Esophagus squamous epithelium (tissue), 5 donors: Measurements from ENCODE around the gene HNMT. TPM values are rescaled to one million over a fixed set of nuclear protein-coding genes. Genes with fewer than 3 reads are reported as not detected.
"Not testable (repeated sequence)": the region's sequence is repeated elsewhere in the genome, so short reads cannot be mapped to it uniquely, and the experiment has no call there.

ENCODE experiments used
- DNase-seq: peaks from one replicate; lab custom pipeline; 2025; lab: John Stamatoyannopoulos, UW
- H3K27ac ChIP-seq, 4 donors: fragments of 200-600 bp; sonication (generic); one replicate each; pipeline ENCODE4 v1.5.1; 2016 to 2019; ENCODE audit warnings: mild to moderate bottlenecking in 1 of 4
- H3K27me3 ChIP-seq, 4 donors: fragments of 200-600 bp; sonication (generic); 1 replicate in 3 of 4; 2 replicates in 1 of 4; pipeline versions ENCODE4 v1.5.1 to v1.6.0; 2017 to 2021; ENCODE audit warnings: antibody characterized with exemption in 1 of 4
- H3K36me3 ChIP-seq, 3 donors: fragments of 200-600 bp; sonication (generic); one replicate each; pipeline ENCODE4 v1.5.1; 2016 to 2019
- H3K4me1 ChIP-seq, 3 donors: fragments of 200-600 bp; sonication (generic); one replicate each; pipeline ENCODE4 v1.5.1; 2017 to 2019
- H3K4me3 ChIP-seq, 4 donors: fragments of 200-600 bp; sonication (generic); 1 replicate in 3 of 4; 2 replicates in 1 of 4; pipeline ENCODE4 v1.5.1; 2016 to 2019; ENCODE audit warnings: mild to moderate bottlenecking in 2 of 4, moderate library complexity in 1 of 4
- H3K9me3 ChIP-seq, 3 donors: fragments of 200-600 bp; sonication (generic); one replicate each; pipeline ENCODE4 v1.5.1; 2016 to 2019
- CTCF ChIP-seq, 6 experiments: fragments of 450-650 bp in 4 of 6; fragments of 200-600 bp in 2 of 6; sonication (generic) in 2 of 6; IDR thresholded peaks; one replicate each; pipeline ENCODE4 v1.5.1; 2016 to 2019; ENCODE audit warnings: antibody characterized with exemption in 6 of 6, mild to moderate bottlenecking in 4 of 6, moderate library complexity in 4 of 6
- POLR2A ChIP-seq, 4 donors: fragments of 450-650 bp; IDR thresholded peaks; one replicate each; pipeline ENCODE4 v1.6.1; 2017; ENCODE audit warnings: antibody characterized with exemption in 4 of 4, mild to moderate bottlenecking in 4 of 4, moderate library complexity in 3 of 4
- WGBS, 2 donors: methylation state at CpG; one replicate each; pipeline ENCODE4 v1.1.5; 2018; 5-methylcytosine and 5-hydroxymethylcytosine counted together
- intact Hi-C: fragments of 100-400 bp; cut with DNase I; formaldehyde crosslinking; loops from one replicate; pipeline ENCODE4 v1.15.0; 2022
- total RNA-seq, 4 donors: library from RNA; depleted of rRNA; stranded (reverse); fragments of >200 nt; gene quantifications; one replicate each; pipeline ENCODE4 v1.1.0, GENCODE V29; 2016
- donor health status: DM: yes; HTN: yes; CAD: no.

The HNMT gene
- total RNA-seq, 4 donors from 2014 or later, result 5.9 to 41.6 (median 8.2) TPM

- no peaks in the 10 kb centered on the region for H3K4me1 ChIP-seq
- no peak overlapping the region for H3K4me3 ChIP-seq
- WGBS, 2 donors, result 66 to 81% methylated on average over 5 of the region's 5 CpGs
- no peaks in the 10 kb centered on the region for H3K36me3 ChIP-seq
- no peak overlapping the region for H3K27ac ChIP-seq
- no peak for DNase-seq
- intact Hi-C loops, result no loop called here
- no peaks in the 10 kb centered on the region for H3K9me3 ChIP-seq
- no peaks in the 10 kb centered on the region for H3K27me3 ChIP-seq
- TF ChIP-seq POLR2A (IDR thresholded peaks at IDR 0.05) (no peak), CTCF (IDR thresholded peaks at IDR 0.05) (no peak)
These were observed 72.2 kb downstream of the HNMT start for GRCh38 chr2:138036522-138036921.

- no peaks in the 10 kb centered on the region for H3K27me3 ChIP-seq
- H3K4me3 ChIP-seq, result no peak overlapping the region
- no peak for DNase-seq
- intact Hi-C loops, result no loop called here
- H3K4me1 ChIP-seq, result no peaks in the 10 kb centered on the region
- H3K36me3 ChIP-seq, result no peaks in the 10 kb centered on the region
- H3K27ac ChIP-seq, result no peak overlapping the region
- TF ChIP-seq POLR2A (IDR thresholded peaks at IDR 0.05) (no peak), CTCF (IDR thresholded peaks at IDR 0.05) (no peak)
- 80 to 95% methylated on average over 2 of the region's 2 CpGs for WGBS, 2 donors
- H3K9me3 ChIP-seq, result no peaks in the 10 kb centered on the region
These were observed 72.8 kb downstream of the HNMT start for GRCh38 chr2:138037090-138037489.

- Histone ChIP-seq H3K9me3 (no peaks in the 10 kb centered on the region), H3K4me3 (no peak overlapping the region), H3K36me3 (no peaks in the 10 kb centered on the region), H3K27me3 (no peaks in the 10 kb centered on the region), H3K4me1 (no peaks in the 10 kb centered on the region), H3K27ac (no peak overlapping the region)
- WGBS, 2 donors, result 73 to 77% methylated on average over 5 of the region's 5 CpGs
- TF ChIP-seq POLR2A (IDR thresholded peaks at IDR 0.05), result no peak
- TF ChIP-seq CTCF (IDR thresholded peaks at IDR 0.05), result no peak
- intact Hi-C loops, result no loop called here
- DNase-seq, result no peak
These were observed 76.3 kb downstream of the HNMT start for GRCh38 chr2:138040616-138041015.

- 93 to 95% methylated on average over 3 of the region's 3 CpGs for WGBS, 2 donors
- intact Hi-C loops, result no loop called here
- TF ChIP-seq POLR2A (IDR thresholded peaks at IDR 0.05) (no peak), CTCF (IDR thresholded peaks at IDR 0.05) (no peak)
- DNase-seq, result no peak
- no peaks in the 10 kb centered on the region for H3K36me3 ChIP-seq
- H3K4me3 ChIP-seq, result no peak overlapping the region
- H3K27me3 ChIP-seq, result no peaks in the 10 kb centered on the region
- H3K27ac ChIP-seq, result no peak overlapping the region
- H3K4me1 ChIP-seq, result peaks cover 0 to 9% (median 0%) of the 10 kb centered on the region in 3 donors
- H3K9me3 ChIP-seq, result no peaks in the 10 kb centered on the region
These were observed 78.0 kb downstream of the HNMT start for GRCh38 chr2:138042311-138042710.

- DNase-seq, intact Hi-C loops, H3K27ac ChIP-seq, H3K36me3 ChIP-seq, H3K4me3 ChIP-seq, H3K4me1 ChIP-seq, H3K9me3 ChIP-seq, H3K27me3 ChIP-seq: not testable (repeated sequence)
- 80 to 93% methylated on average over 6 of the region's 6 CpGs for WGBS, 2 donors
These were observed 79.3 kb downstream of the HNMT start for GRCh38 chr2:138043588-138043987.

- Histone ChIP-seq H3K27ac (no peak overlapping the region), H3K9me3 (no peaks in the 10 kb centered on the region), H3K4me1 (peaks cover 0 to 11% (median 0%) of the 10 kb centered on the region in 3 donors), H3K4me3 (no peak overlapping the region), H3K36me3 (no peaks in the 10 kb centered on the region), H3K27me3 (peaks cover 0 to 13% (median 0%) of the 10 kb centered on the region in 4 donors)
- intact Hi-C loops, result no loop called here
- DNase-seq, result no peak
- WGBS, 2 donors, result 0 to 77% methylated on average over 1 of the region's 1 CpG
- TF ChIP-seq CTCF (IDR thresholded peaks at IDR 0.05) (no peak), POLR2A (IDR thresholded peaks at IDR 0.05) (no peak)
These were observed 94.2 kb downstream of the HNMT start for GRCh38 chr2:138058427-138058826.
